ENCODE results near the gene NPPC.
A peak's percentile ranks its signal among the peaks of the same experiment; 100 is the strongest.

NPPC gene

DNA sequence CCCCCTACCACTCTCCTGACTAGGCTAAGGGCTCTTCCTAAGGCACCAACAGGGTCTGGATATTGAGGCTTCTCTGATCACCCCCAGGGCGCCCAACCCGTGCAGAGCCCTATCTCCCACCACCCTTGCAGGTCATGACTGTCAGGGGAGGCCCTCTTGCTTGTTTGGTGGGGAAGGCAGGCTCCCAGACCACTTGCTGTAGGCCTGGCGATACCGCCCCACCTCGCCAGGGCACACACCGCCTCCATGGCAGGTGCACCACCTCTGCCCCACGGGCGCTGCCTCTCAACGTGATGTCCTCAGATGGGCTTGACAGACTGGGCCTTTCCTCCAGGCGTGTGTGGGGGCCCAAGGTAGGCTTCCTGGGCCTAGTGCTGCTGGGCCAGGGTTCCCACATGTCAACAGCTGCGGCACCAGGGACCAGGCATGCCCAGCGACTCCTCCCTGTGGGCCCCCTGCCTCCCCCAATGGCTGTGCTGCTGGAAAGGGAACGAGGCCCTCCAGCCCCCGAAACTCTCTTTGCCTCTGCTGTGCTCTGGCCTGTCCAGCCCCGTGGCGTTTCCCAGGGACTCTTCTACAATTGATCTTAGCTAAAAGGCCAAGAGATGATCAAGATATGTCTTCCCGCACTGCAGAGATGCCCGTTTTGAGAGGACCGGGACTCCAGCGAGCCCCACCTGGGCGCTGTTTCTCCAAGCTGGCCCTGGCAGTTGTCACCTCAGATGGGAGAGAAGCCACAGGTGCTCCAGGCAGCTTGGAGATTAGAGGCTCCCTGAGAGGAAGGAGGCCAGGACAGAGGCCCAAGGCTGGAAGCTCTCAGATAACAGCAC, 7.5 kb downstream of the NPPC start:
- H3K4me3 ChIP-seq (ENCODE audit: severe bottlenecking), result no peak overlapping the region
- H3K36me3 ChIP-seq (ENCODE audit: low read depth), result no peaks in the 10 kb centered on the region
- H3K4me1 ChIP-seq (ENCODE audit: insufficient read depth, poor library complexity, severe bottlenecking), result no peaks in the 10 kb centered on the region
- peaks cover 19% of the 10 kb centered on the region for H3K27me3 ChIP-seq (ENCODE audit: insufficient read depth, poor library complexity, severe bottlenecking)
- TF ChIP-seq, protein P1, sequence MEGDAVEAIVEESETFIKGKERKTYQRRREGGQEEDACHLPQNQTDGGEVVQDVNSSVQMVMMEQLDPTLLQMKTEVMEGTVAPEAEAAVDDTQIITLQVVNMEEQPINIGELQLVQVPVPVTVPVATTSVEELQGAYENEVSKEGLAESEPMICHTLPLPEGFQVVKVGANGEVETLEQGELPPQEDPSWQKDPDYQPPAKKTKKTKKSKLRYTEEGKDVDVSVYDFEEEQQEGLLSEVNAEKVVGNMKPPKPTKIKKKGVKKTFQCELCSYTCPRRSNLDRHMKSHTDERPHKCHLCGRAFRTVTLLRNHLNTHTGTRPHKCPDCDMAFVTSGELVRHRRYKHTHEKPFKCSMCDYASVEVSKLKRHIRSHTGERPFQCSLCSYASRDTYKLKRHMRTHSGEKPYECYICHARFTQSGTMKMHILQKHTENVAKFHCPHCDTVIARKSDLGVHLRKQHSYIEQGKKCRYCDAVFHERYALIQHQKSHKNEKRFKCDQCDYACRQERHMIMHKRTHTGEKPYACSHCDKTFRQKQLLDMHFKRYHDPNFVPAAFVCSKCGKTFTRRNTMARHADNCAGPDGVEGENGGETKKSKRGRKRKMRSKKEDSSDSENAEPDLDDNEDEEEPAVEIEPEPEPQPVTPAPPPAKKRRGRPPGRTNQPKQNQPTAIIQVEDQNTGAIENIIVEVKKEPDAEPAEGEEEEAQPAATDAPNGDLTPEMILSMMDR (IDR thresholded peaks at IDR 0.05; ENCODE audit: poor library complexity, severe bottlenecking), result no peak
- H3K9me3 ChIP-seq (ENCODE audit: severe bottlenecking), result no peaks in the 10 kb centered on the region
- ATAC-seq (ENCODE audit: low read depth) (no peak), DNase-seq (ENCODE audit: low spot score) (peak; percentile 49)
- no peak overlapping the region for H3K27ac ChIP-seq (ENCODE audit: poor library complexity, severe bottlenecking)

DNA sequence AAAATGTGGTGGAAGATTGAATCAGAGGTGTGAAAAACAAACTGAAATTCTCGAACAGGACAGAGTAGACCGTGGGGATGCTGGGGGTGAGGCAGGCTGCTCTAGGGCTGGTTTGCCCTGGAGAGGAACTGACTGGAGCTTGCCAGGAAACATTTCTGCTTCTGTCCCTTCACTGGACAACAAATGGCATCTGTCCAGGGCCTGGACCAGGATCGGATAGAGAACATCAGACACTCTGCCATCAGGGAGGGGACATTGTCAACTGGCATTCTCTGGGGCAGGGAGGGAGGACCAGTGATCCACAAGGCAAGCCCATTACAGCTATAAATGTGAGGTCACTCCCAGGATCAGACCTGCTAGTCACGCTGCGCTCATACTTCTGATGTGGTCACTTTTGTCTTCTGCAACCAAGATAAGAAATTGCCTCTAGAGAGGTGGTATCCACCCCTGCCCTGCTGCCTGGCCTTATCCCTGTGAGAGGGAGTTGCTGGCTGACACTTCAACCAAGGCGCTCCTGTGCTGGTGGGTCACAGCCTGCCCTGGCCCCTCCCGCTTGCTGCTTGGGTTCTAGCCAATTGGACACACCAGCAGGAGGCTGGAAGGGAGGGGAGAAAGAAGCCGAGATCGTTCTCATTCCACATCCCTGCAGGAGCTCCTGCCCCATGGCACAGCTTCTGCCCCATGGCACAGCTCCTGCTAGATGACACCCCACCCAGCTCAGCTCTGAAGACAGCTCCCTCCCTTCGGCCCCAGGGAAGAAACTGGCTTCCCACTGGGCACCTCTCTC, 8.7 kb downstream of the NPPC start:
- no peak for DNase-seq (ENCODE audit: low spot score)
- peaks cover 7% of the 10 kb centered on the region for H3K27me3 ChIP-seq (ENCODE audit: insufficient read depth, poor library complexity, severe bottlenecking)
- TF ChIP-seq, protein P1 (IDR thresholded peaks at IDR 0.05; ENCODE audit: poor library complexity, severe bottlenecking), result no peak
- H3K4me3 ChIP-seq (ENCODE audit: severe bottlenecking), result no peak overlapping the region
- H3K36me3 ChIP-seq (ENCODE audit: low read depth), result no peaks in the 10 kb centered on the region
- H3K27ac ChIP-seq (ENCODE audit: poor library complexity, severe bottlenecking), result no peak overlapping the region
- no peaks in the 10 kb centered on the region for H3K9me3 ChIP-seq (ENCODE audit: severe bottlenecking)
- H3K4me1 ChIP-seq (ENCODE audit: insufficient read depth, poor library complexity, severe bottlenecking), result no peaks in the 10 kb centered on the region
- no peak for ATAC-seq (ENCODE audit: low read depth)

- ATAC-seq (ENCODE audit: low read depth) (no peak), DNase-seq (ENCODE audit: low spot score) (no peak)
- TF ChIP-seq, protein P1 (IDR thresholded peaks at IDR 0.05; ENCODE audit: poor library complexity, severe bottlenecking), result no peak
- Histone ChIP-seq H3K27me3 (ENCODE audit: insufficient read depth, poor library complexity, severe bottlenecking) (no peaks in the 10 kb centered on the region), H3K27ac (ENCODE audit: poor library complexity, severe bottlenecking) (no peak overlapping the region), H3K4me1 (ENCODE audit: insufficient read depth, poor library complexity, severe bottlenecking) (no peaks in the 10 kb centered on the region), H3K4me3 (ENCODE audit: severe bottlenecking) (no peak overlapping the region), H3K36me3 (ENCODE audit: low read depth) (no peaks in the 10 kb centered on the region), H3K9me3 (ENCODE audit: severe bottlenecking) (no peaks in the 10 kb centered on the region)
Observed at GRCh38 chr2:231914077-231914690, 12.0 kb downstream of the NPPC start.

DNA sequence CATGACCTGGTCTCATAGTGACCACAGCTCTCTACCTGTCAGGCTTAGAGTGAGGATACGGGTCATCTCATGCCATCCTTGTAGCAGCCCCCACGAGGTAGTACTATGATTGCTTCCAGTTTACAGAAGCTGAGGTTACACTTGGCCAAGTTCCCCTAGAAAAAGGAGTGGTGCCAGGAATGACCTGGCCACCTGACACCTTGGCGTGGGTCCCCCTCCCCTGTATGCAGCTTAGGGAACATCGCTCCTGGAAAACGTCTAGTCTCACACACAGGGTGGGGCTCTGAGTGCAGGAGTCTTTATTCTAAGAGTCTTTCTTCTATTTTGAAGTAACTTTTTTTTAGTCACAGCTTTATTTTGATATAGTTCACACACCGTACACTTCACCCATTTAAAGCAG, 14.8 kb downstream of the NPPC start:
- H3K4me1 ChIP-seq (ENCODE audit: insufficient read depth, poor library complexity, severe bottlenecking), result no peaks in the 10 kb centered on the region
- no peak overlapping the region for H3K4me3 ChIP-seq (ENCODE audit: severe bottlenecking)
- no peak for DNase-seq (ENCODE audit: low spot score)
- TF ChIP-seq, protein P1 (IDR thresholded peaks at IDR 0.05; ENCODE audit: poor library complexity, severe bottlenecking), result no peak
- ATAC-seq (ENCODE audit: low read depth), result no peak
- H3K27ac ChIP-seq (ENCODE audit: poor library complexity, severe bottlenecking), result no peak overlapping the region
- H3K27me3 ChIP-seq (ENCODE audit: insufficient read depth, poor library complexity, severe bottlenecking), result no peaks in the 10 kb centered on the region
- H3K36me3 ChIP-seq (ENCODE audit: low read depth), result no peaks in the 10 kb centered on the region
- no peaks in the 10 kb centered on the region for H3K9me3 ChIP-seq (ENCODE audit: severe bottlenecking)

Data from RWPE2 (cell line).